ENCODE measurements around the gene KCNMA1. TPM values are rescaled to one million over a fixed set of nuclear protein-coding genes. Genes with fewer than 3 reads are reported as not detected.

The KCNMA1 gene
- total RNA-seq: under 1 TPM; under 0.01 to 0.34 TPM

GRCh38 chr10:77637532-77638320 is at the start of gene KCNMA1:
KCNMA1 (minus strand) TSS chr10:77637808.

Small RNA genes within 50 kb of the gene (small RNA-seq; reads per million reads assigned to genes)
- gene ATP5MC1P8 (0 reads per million in 2 donors), gene COX6CP15 (0 reads per million in 2 donors), gene RF00322 (0 reads per million in 2 donors), gene RNA5SP321 (1.2 to 1.8 reads per million in 2 donors)

Measured in melanocyte of skin (primary cell).